ENCODE results near the gene EIF3L. TPM values are rescaled to one million over a fixed set of nuclear protein-coding genes. Genes with fewer than 3 reads are reported as not detected.

EIF3L gene
- total RNA-seq, 3 donors from 2014 or later (not counting 1 experiment from before 2014, with no cell fraction given): 276 to 295 (median 291) TPM

GRCh38 chr22:37894939-37895670 lies 45.9 kb downstream of the EIF3L start:
- H3K27me3 ChIP-seq (ENCODE audit: control insufficient read depth, insufficient read depth, low read length): no peaks in the 10 kb centered on the region
- Mint-ChIP-seq H3K27ac (peak overlapping the region; percentile 87 to 93), H3K4me3 (peak overlapping the region; percentile 3), H3K36me3 (no peaks in the 10 kb centered on the region), H3K27me3 (ENCODE audit: low read depth in 2 of 2) (no peaks in the 10 kb centered on the region), H3K9me3 (no peaks in the 10 kb centered on the region), H3K4me1 (peaks cover 10 to 16% of the 10 kb centered on the region in 2 donors)
- no peak overlapping the region for H3K4me3 ChIP-seq (ENCODE audit: low read length)
- WGBS (ENCODE audit: insufficient coverage): 88% methylated on average over 7 of the region's 8 CpGs
- DNase-seq (no peak), ATAC-seq (no peak)
- peaks cover 8% of the 10 kb centered on the region for H3K36me3 ChIP-seq (ENCODE audit: control insufficient read depth, insufficient read depth, low read length)
- TF ChIP-seq, protein P1, sequence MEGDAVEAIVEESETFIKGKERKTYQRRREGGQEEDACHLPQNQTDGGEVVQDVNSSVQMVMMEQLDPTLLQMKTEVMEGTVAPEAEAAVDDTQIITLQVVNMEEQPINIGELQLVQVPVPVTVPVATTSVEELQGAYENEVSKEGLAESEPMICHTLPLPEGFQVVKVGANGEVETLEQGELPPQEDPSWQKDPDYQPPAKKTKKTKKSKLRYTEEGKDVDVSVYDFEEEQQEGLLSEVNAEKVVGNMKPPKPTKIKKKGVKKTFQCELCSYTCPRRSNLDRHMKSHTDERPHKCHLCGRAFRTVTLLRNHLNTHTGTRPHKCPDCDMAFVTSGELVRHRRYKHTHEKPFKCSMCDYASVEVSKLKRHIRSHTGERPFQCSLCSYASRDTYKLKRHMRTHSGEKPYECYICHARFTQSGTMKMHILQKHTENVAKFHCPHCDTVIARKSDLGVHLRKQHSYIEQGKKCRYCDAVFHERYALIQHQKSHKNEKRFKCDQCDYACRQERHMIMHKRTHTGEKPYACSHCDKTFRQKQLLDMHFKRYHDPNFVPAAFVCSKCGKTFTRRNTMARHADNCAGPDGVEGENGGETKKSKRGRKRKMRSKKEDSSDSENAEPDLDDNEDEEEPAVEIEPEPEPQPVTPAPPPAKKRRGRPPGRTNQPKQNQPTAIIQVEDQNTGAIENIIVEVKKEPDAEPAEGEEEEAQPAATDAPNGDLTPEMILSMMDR (IDR thresholded peaks at IDR 0.05): no peak
- H3K27ac ChIP-seq (ENCODE audit: low read length): peak overlapping the region; percentile 30
- H3K4me1 ChIP-seq (ENCODE audit: control insufficient read depth, insufficient read depth, low read length): peaks cover 25% of the 10 kb centered on the region
- H3K9me3 ChIP-seq (ENCODE audit: control insufficient read depth, insufficient read depth, low read length): no peaks in the 10 kb centered on the region
- intact Hi-C loops (cut with micrococcal nuclease): no loop called here

GRCh38 chr22:37896181-37896592 lies 47.0 kb downstream of the EIF3L start:
- H3K4me1 Mint-ChIP-seq: peaks cover 10 to 16% of the 10 kb centered on the region in 2 donors
- peak overlapping the region; percentile 87 to 93 for H3K27ac Mint-ChIP-seq
- ATAC-seq (peak; percentile 93 to 96 (median 95)), DNase-seq (peak; percentile 37 to 79)
- Histone ChIP-seq H3K27me3 (ENCODE audit: control insufficient read depth, insufficient read depth, low read length) (no peaks in the 10 kb centered on the region), H3K9me3 (ENCODE audit: control insufficient read depth, insufficient read depth, low read length) (no peaks in the 10 kb centered on the region), H3K36me3 (ENCODE audit: control insufficient read depth, insufficient read depth, low read length) (peaks cover 6% of the 10 kb centered on the region), H3K4me1 (ENCODE audit: control insufficient read depth, insufficient read depth, low read length) (peaks cover 25% of the 10 kb centered on the region), H3K27ac (ENCODE audit: low read length) (peak overlapping the region; percentile 62), H3K4me3 (ENCODE audit: low read length) (no peak overlapping the region)
- no peaks in the 10 kb centered on the region for H3K9me3 Mint-ChIP-seq
- intact Hi-C loops (cut with micrococcal nuclease): no loop called here
- no peaks in the 10 kb centered on the region for H3K36me3 Mint-ChIP-seq
- WGBS (ENCODE audit: insufficient coverage): 6% methylated on average over 2 of the region's 5 CpGs
- TF ChIP-seq, protein P1 (IDR thresholded peaks at IDR 0.05): no peak
- no peaks in the 10 kb centered on the region for H3K27me3 Mint-ChIP-seq (ENCODE audit: low read depth in 2 of 2)
- H3K4me3 Mint-ChIP-seq: peak overlapping the region; percentile 42

GRCh38 chr22:37896939-37897338 lies 47.7 kb downstream of the EIF3L start:
- TF ChIP-seq, protein P1 (IDR thresholded peaks at IDR 0.05): no peak
- no peak overlapping the region for H3K4me3 ChIP-seq (ENCODE audit: low read length)
- intact Hi-C loops (cut with micrococcal nuclease): no loop called here
- Mint-ChIP-seq H3K27ac (peak overlapping the region; percentile 87 to 93), H3K27me3 (ENCODE audit: low read depth in 2 of 2) (no peaks in the 10 kb centered on the region), H3K4me3 (peak overlapping the region; percentile 42), H3K4me1 (peaks cover 10 to 16% of the 10 kb centered on the region in 2 donors), H3K9me3 (no peaks in the 10 kb centered on the region), H3K36me3 (no peaks in the 10 kb centered on the region)
- 93% methylated on average over 3 of the region's 3 CpGs for WGBS (ENCODE audit: insufficient coverage)
- no peaks in the 10 kb centered on the region for H3K9me3 ChIP-seq (ENCODE audit: control insufficient read depth, insufficient read depth, low read length)
- DNase-seq (no peak), ATAC-seq (no peak)
- no peaks in the 10 kb centered on the region for H3K36me3 ChIP-seq (ENCODE audit: control insufficient read depth, insufficient read depth, low read length)
- H3K27me3 ChIP-seq (ENCODE audit: control insufficient read depth, insufficient read depth, low read length): no peaks in the 10 kb centered on the region
- H3K27ac ChIP-seq (ENCODE audit: low read length): peak overlapping the region; percentile 62
- H3K4me1 ChIP-seq (ENCODE audit: control insufficient read depth, insufficient read depth, low read length): peaks cover 25% of the 10 kb centered on the region
